Spleen (tissue), 11 donors: ENCODE measurements around the gene MRTFB. TPM values are rescaled to one million over a fixed set of nuclear protein-coding genes. Genes with fewer than 3 reads are reported as not detected.
A peak's percentile ranks its signal among the peaks of the same experiment; 100 is the strongest.

Experiments
- DNase-seq: peaks from one replicate; pipeline ENCODE4 v3.0.0-alpha.2; 2020
- H3K27ac ChIP-seq, 8 donors: fragments of 200-600 bp; sonication (generic) in 7 of 8; 1 replicate in 4 of 8; 2 replicates in 4 of 8; pipeline versions ENCODE4 v1.5.0 to v1.8.0; 2016 to 2021; ENCODE audit warnings: inconsistent platforms in 4 of 8, mild to moderate bottlenecking in 4 of 8, moderate library complexity in 1 of 8
- H3K27me3 ChIP-seq, 7 donors: fragments of 200-600 bp; sonication (generic) in 6 of 7; replicated peaks in 1 of 7; 1 replicate in 4 of 7; 2 replicates in 3 of 7; pipeline versions ENCODE4 v1.5.0 to v1.8.0; 2016 to 2021; ENCODE audit warnings: inconsistent platforms in 3 of 7, mild to moderate bottlenecking in 1 of 7
- H3K36me3 ChIP-seq, 6 donors: fragments of 200-600 bp; sonication (generic) in 5 of 6; 1 replicate in 4 of 6; 2 replicates in 2 of 6; pipeline versions ENCODE4 v1.5.0 to v1.8.0; 2016 to 2021; ENCODE audit warnings: inconsistent platforms in 2 of 6
- H3K4me1 ChIP-seq, 6 donors: fragments of 200-600 bp; sonication (generic) in 5 of 6; 1 replicate in 3 of 6; 2 replicates in 3 of 6; pipeline versions ENCODE4 v1.5.0 to v1.8.0; 2016 to 2021; ENCODE audit warnings: inconsistent platforms in 3 of 6
- H3K4me3 ChIP-seq, 8 donors: fragments of 200-600 bp; sonication (generic) in 7 of 8; 1 replicate in 4 of 8; 2 replicates in 4 of 8; pipeline versions ENCODE4 v1.5.0 to v1.8.0; 2016 to 2021; ENCODE audit warnings: inconsistent platforms in 4 of 8, mild to moderate bottlenecking in 4 of 8, moderate library complexity in 2 of 8
- H3K9me3 ChIP-seq, 8 donors: fragments of 200-600 bp; sonication (generic) in 7 of 8; 1 replicate in 4 of 8; 2 replicates in 4 of 8; pipeline versions ENCODE4 v1.5.0 to v1.8.0; 2016 to 2021; ENCODE audit warnings: inconsistent platforms in 4 of 8
- POLR2A ChIP-seq, 3 donors: fragments of 450-650 bp; IDR thresholded peaks; one replicate each; pipeline ENCODE4 v1.5.1; 2017; ENCODE audit warnings: antibody characterized with exemption in 3 of 3, mild to moderate bottlenecking in 1 of 3
- POLR2AphosphoS5 ChIP-seq, 3 donors: sonication (generic); formaldehyde crosslinking; IDR thresholded peaks; one replicate each; pipeline ENCODE4 v1.5.1; 2017; ENCODE audit warnings: antibody characterized with exemption in 3 of 3
- WGBS, 5 donors: extraction: QIAGEN DNeasy Blood & Tissue Kit in 3 of 5; methylation state at CpG; one replicate each; pipeline versions ENCODE4 v1.1.5 to v1.1.7; 2013 to 2018; 5-methylcytosine and 5-hydroxymethylcytosine counted together
- intact Hi-C: fragments of 100-400 bp; cut with DNase I; formaldehyde crosslinking; loops from one replicate; pipeline ENCODE4 v1.15.0; 2023; ENCODE audit warnings: low total_unique reads
- polyA plus RNA-seq, 3 donors: library from polyadenylated mRNA; stranded (reverse); fragments of 200-250 nt; gene quantifications; one replicate each; pipeline ENCODE4 v1.2.1, GENCODE V29; 2013
- total RNA-seq, 7 donors: library from RNA; depleted of rRNA in 3 of 7; stranded (reverse); fragments of >200 nt in 3 of 7; fragmentation: NEBNext Ultra II Directional in 4 of 7; extraction: Animal tissue kit (Norgen Biotek cat#: 25700) in 4 of 7; gene quantifications; one replicate each; pipeline versions ENCODE4 v1.1.0 to v1.2.1, GENCODE V29; 2016 to 2021
- TF ChIP-seq, protein P1 (sequence below), 11 experiments: fragments of 200-600 bp in 7 of 11; fragments of 450-650 bp in 4 of 11; sonication (generic) in 4 of 11; IDR thresholded peaks in 8 of 11; conservative IDR thresholded peaks in 3 of 11; 1 replicate in 7 of 11; 2 replicates in 4 of 11; pipeline versions ENCODE4 v1.4.0 to v1.8.0; 2016 to 2021; ENCODE audit warnings: antibody characterized with exemption in 11 of 11, inconsistent platforms in 4 of 11, mild to moderate bottlenecking in 1 of 11
- donor health status: healthy with polysubstance abuse.
- donor health status: DM: no; HTN: no; CAD: no; lungs with moderate emphysema.
- donor health status: DM: no; HTN: no; CAD: no.
- donor health status: Bipolar disorder and iron deficiency.
- donor health status: healthy.
- donor health status: DM: no; HTN: no; CAD: no.
- donor health status: DM: yes; HTN: yes; CAD: no.

MRTFB gene
- total and polyA plus RNA-seq, 10 donors, result 2.3 to 39.3 (median 29.9) TPM

- intact Hi-C loops, result no loop called here
- no peak overlapping the region for H3K27ac ChIP-seq
- TF ChIP-seq POLR2AphosphoS5 (IDR thresholded peaks at IDR 0.05), result no peak
- TF ChIP-seq POLR2A (IDR thresholded peaks at IDR 0.05), result no peak
- TF ChIP-seq, protein P1, sequence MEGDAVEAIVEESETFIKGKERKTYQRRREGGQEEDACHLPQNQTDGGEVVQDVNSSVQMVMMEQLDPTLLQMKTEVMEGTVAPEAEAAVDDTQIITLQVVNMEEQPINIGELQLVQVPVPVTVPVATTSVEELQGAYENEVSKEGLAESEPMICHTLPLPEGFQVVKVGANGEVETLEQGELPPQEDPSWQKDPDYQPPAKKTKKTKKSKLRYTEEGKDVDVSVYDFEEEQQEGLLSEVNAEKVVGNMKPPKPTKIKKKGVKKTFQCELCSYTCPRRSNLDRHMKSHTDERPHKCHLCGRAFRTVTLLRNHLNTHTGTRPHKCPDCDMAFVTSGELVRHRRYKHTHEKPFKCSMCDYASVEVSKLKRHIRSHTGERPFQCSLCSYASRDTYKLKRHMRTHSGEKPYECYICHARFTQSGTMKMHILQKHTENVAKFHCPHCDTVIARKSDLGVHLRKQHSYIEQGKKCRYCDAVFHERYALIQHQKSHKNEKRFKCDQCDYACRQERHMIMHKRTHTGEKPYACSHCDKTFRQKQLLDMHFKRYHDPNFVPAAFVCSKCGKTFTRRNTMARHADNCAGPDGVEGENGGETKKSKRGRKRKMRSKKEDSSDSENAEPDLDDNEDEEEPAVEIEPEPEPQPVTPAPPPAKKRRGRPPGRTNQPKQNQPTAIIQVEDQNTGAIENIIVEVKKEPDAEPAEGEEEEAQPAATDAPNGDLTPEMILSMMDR (IDR thresholded peaks at IDR 0.05 in 8 of 11, conservative IDR thresholded peaks at IDR 0.05 in 3 of 11), result no peak
- no peak for DNase-seq
- H3K27me3 ChIP-seq, result no peaks in the 10 kb centered on the region
- no peak overlapping the region for H3K4me3 ChIP-seq
- H3K36me3 ChIP-seq, result no peaks in the 10 kb centered on the region
- no peaks in the 10 kb centered on the region for H3K9me3 ChIP-seq
- 88 to 95% (median 93%) methylated on average over 1 of the region's 1 CpG for WGBS, 5 donors
- peaks cover 0 to 57% (median 18%) of the 10 kb centered on the region in 6 donors for H3K4me1 ChIP-seq
Measured at GRCh38 chr16:14199624-14200023, 128.5 kb downstream of the MRTFB start.

GRCh38 chr16:14202095-14202494 is 131.0 kb downstream of the MRTFB start:
- intact Hi-C loops, result no loop called here
- Histone ChIP-seq H3K27me3 (no peaks in the 10 kb centered on the region), H3K9me3 (no peaks in the 10 kb centered on the region), H3K27ac (peak overlapping the region in 6 of 8 donors; percentile 16 to 64 (median 38)), H3K4me3 (peak overlapping the region in 2 of 8 donors; percentile 18 to 23), H3K36me3 (no peaks in the 10 kb centered on the region), H3K4me1 (peaks cover 0 to 42% (median 7%) of the 10 kb centered on the region in 6 donors)
- 42 to 83% (median 59%) methylated on average over 3 of the region's 3 CpGs for WGBS, 5 donors
- TF ChIP-seq, protein P1 (IDR thresholded peaks at IDR 0.05 in 8 of 11, conservative IDR thresholded peaks at IDR 0.05 in 3 of 11), result no peak
- TF ChIP-seq POLR2AphosphoS5 (IDR thresholded peaks at IDR 0.05) (no peak), POLR2A (IDR thresholded peaks at IDR 0.05) (no peak)
- no peak for DNase-seq

DNA sequence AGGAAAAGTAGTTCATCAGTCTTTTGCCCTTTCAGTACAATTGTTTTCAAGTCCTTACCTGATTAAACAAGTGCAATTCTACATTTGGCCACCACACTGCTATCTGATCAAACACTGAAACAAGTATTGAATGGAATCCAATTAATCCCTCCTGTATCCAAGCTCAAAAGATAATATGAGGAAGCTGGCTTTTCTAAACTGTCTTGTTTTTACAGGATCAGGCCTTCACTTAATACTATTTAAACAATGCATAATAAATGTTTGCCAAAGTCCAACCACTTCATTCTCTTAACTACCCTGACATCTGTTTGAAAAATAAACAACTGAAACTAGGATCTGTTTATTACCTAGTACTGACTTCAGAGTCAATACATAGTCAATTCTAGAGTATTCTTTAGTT is 131.6 kb downstream of the MRTFB start:
- intact Hi-C loops, result no loop called here
- Histone ChIP-seq H3K4me1 (peaks cover 0 to 36% (median 7%) of the 10 kb centered on the region in 6 donors), H3K9me3 (no peaks in the 10 kb centered on the region), H3K27ac (peak overlapping the region in 6 of 8 donors; percentile 16 to 64 (median 38)), H3K4me3 (peak overlapping the region in 2 of 8 donors; percentile 18 to 23), H3K36me3 (no peaks in the 10 kb centered on the region), H3K27me3 (no peaks in the 10 kb centered on the region)
- DNase-seq, result no peak
- no peak for TF ChIP-seq POLR2A (IDR thresholded peaks at IDR 0.05)
- TF ChIP-seq, protein P1 (IDR thresholded peaks at IDR 0.05 in 8 of 11, conservative IDR thresholded peaks at IDR 0.05 in 3 of 11), result peak in 7 of 11 experiments; percentile 21 to 48 (median 33)

DNA sequence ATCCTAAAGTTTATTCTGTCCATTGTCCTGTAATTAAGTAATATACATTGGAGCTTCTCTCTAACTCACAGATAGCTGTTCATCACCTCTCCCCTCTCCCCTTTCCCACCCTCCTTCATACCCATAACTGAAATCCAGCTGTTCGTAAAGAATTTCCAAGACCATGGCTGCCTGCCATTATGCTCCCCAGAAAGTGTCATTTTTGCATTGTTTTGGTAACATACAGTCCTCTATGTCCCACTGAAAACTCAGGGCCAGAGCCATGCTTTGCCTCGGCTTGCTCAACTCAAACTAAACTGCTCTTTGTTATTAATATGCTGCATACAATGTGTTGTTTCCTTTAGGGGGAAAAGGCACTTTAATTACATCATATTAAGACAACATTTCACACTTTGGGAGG is 132.0 kb downstream of the MRTFB start:
- Histone ChIP-seq H3K36me3 (no peaks in the 10 kb centered on the region), H3K4me1 (peaks cover 0 to 31% (median 6%) of the 10 kb centered on the region in 6 donors), H3K9me3 (no peaks in the 10 kb centered on the region), H3K4me3 (no peak overlapping the region), H3K27ac (peak overlapping the region in 3 of 8 donors; percentile 16 to 64 (median 62)), H3K27me3 (no peaks in the 10 kb centered on the region)
- intact Hi-C loops, result no loop called here
- TF ChIP-seq POLR2AphosphoS5 (IDR thresholded peaks at IDR 0.05) (no peak), POLR2A (IDR thresholded peaks at IDR 0.05) (no peak)
- TF ChIP-seq, protein P1 (IDR thresholded peaks at IDR 0.05 in 8 of 11, conservative IDR thresholded peaks at IDR 0.05 in 3 of 11), result no peak
- no peak for DNase-seq
- 70 to 85% (median 82%) methylated on average over 2 of the region's 2 CpGs for WGBS, 5 donors
